Ramos (cell line): ENCODE data around the gene CTPS2.
"Not testable (repeated sequence)": the region's sequence is repeated elsewhere in the genome, so short reads cannot be mapped to it uniquely, and the experiment has no call there.

Experiments
- in situ Hi-C: fragments of 300-500 bp; cut with MboI; formaldehyde crosslinking; loops from one replicate; pipeline ENCODE4 v1.14.3; 2022; ENCODE audit warnings: low sequenced_read_pairs; ENCODE audit not compliant: unreplicated experiment

CTPS2 gene

GRCh38 chrX:16612257-16612897, 100.1 kb downstream of the CTPS2 start:
- in situ Hi-C loops: no loop called here

DNA sequence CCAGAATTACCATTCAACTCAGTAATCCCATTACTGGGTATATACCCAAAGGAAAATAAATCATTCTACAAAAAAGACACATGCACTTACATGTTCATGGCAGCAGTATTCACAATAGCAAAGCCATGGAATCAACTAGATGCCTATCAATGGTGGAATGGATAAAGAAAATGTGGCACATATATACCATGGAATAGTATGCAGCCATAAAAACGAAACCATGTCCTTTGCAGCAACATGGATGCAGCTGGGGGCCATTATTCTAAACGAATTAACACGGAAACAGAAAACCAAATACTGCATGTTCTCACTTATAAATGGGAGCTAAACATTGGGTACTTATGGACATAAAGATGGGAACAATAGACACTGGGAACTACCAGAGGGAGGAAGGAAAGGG, 101.8 kb downstream of the CTPS2 start:
- in situ Hi-C loops: not testable (repeated sequence)

GRCh38 chrX:16610121-16610621, 102.3 kb downstream of the CTPS2 start:
- in situ Hi-C loops: no loop called here

- in situ Hi-C loops: no loop called here
Observed at GRCh38 chrX:16606142-16606720, 106.2 kb downstream of the CTPS2 start.

DNA sequence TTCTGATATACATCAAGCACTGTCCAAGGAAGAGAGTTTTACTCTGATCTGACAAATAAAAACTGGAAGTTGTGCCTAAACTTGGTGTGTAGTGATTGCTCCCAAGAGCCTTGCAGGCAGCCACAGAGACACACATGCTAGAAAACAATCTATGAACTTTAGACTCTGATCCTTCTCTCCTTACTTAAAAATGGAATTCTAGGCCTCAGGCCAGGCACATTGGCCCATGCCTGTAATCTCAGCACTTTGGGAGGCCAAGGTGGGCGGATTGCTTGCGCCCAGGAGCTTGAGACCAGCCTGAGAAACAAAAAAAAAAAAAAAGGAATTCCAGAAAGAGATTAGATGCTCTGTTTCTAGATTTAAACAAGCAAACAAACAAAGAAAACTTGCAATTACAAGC, 108.1 kb downstream of the CTPS2 start:
- in situ Hi-C loops: no loop called here

DNA sequence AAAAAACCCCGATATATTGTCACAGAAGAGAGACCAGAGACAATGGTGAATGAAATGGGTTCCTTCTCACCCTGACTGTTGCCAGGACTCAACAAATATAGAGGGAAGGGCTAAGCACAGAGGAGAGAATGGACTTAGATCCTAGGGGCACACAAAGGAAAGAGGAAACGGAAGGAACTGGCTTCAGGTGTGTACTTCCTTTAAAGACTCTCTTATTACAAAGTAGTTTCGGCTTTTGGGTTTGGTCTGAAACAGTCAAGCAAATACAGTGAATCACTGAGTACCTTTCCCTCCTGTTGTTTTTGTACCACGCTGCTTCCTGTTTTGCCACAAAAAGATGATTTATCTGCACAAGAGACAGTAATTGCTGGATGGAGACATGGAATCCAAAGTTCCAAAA, 108.6 kb downstream of the CTPS2 start:
- in situ Hi-C loops: no loop called here

GRCh38 chrX:16603235-16603634, 109.2 kb downstream of the CTPS2 start:
- in situ Hi-C loops: not testable (repeated sequence)

DNA sequence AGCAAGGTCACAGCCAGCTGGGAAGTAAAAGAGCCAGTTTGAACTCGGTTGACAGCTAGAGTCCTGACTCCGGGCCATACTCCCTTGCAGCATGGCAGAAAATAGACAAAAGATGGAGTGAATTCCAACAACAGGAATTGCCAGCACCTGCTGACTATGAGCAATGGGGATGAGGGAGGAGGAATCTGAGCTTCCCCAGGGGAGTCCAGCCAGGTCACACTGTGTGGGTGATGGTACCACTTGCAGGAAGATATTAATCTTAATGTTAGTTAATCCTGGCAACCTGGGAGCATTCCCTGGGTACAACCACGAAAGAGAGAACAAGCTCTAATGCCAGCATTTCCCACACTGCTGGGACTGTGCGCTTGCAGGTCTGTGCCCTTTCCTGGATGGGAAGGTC, 110.6 kb downstream of the CTPS2 start:
- in situ Hi-C loops: no loop called here

GRCh38 chrX:16594490-16594889, 118.0 kb downstream of the CTPS2 start:
- in situ Hi-C loops: no loop called here

DNA sequence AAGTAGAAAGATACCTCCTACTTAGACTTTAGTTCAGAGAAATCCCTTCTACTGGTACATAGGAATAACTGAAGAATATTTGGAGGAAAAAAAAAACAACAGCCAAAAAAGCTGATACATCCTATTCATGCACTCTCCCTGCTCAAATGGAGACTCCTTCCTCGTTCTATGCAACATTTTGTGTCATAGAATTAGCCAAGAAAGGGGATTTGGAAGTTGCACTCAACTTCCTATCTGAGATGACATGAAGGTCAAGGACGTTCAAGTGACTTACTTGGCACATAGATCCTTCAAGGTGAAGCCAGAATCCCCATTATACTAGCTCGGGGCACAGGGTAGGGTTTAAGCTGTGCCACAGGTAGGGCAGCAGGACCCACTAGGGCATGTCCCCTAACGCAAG, 118.7 kb downstream of the CTPS2 start:
- in situ Hi-C loops: no loop called here

- in situ Hi-C loops: no loop called here
Observed at GRCh38 chrX:16592194-16592770, 120.2 kb downstream of the CTPS2 start.

DNA sequence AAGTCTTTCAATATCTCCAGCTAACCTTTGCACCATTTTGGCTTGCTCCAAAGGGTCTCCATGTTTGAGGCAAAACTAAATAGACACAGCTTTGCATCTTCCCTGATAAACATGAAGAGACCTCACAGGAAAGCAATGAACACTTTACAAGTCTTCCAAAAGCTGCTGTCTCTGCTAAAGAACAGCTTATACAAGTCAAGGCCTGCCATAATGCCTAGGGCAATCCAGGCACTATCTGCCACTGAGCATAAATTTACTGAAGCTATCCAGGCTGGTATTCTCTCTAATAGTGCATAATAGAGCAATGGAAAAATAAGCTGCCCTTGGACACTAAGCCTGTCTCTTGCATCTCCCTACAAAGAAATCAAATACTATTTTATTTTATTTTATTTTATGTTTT, 122.6 kb downstream of the CTPS2 start:
- in situ Hi-C loops: no loop called here

DNA sequence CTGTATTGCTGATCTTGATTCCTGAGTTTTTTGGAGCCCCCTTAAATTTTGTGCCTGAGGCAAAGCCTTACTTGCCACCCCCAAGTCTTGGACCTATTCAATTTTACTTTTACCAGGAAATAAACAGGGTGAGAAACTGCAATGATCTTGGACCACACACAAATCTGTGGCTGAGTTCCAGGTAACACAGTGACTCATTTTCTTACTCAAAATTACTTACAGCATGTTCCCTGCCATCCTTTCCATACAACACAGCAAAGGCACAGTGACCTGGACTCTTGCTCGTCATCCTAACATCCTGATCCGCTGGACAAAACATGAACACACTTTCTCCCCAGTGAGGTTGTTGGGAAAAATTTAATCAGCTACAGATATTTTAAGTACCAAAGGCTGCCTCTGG, 123.3 kb downstream of the CTPS2 start:
- in situ Hi-C loops: no loop called here

DNA sequence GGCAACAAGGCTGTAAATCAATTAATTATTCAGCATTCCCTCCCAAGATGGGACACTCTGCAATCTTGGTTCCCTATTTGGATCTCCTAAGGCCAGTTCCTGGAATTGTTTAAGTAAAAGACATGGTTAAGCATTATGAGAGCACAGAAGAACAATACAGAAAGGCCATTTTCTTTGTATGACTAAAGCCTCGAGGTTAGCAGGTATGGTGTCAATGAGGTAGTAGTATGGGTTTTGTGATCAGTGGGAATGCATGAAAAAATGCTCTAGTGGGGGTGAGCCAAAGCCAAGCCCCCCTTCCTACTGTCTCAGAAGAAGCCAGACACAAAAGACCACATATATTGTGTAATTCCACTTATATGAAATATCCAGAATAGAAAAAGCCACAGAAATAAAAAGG, 124.2 kb downstream of the CTPS2 start:
- in situ Hi-C loops: no loop called here

DNA sequence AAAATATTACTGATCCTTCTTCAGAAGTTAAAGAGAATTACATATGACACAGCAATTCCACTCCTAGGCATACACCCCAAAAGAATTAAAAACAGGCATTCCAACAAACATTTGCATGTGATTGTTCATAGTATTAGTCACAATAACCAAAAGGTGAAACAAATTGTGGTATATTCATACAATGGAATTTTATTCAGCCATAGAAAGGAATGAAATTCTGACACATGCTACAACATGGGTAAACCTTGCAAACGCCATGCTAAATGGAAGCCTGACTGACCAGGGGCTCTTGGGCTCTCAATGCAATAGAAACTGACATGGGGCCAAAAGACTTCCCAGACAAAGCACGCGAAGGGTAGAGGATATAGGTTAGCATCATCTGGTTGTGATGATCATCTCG, 124.6 kb downstream of the CTPS2 start:
- in situ Hi-C loops: no loop called here

DNA sequence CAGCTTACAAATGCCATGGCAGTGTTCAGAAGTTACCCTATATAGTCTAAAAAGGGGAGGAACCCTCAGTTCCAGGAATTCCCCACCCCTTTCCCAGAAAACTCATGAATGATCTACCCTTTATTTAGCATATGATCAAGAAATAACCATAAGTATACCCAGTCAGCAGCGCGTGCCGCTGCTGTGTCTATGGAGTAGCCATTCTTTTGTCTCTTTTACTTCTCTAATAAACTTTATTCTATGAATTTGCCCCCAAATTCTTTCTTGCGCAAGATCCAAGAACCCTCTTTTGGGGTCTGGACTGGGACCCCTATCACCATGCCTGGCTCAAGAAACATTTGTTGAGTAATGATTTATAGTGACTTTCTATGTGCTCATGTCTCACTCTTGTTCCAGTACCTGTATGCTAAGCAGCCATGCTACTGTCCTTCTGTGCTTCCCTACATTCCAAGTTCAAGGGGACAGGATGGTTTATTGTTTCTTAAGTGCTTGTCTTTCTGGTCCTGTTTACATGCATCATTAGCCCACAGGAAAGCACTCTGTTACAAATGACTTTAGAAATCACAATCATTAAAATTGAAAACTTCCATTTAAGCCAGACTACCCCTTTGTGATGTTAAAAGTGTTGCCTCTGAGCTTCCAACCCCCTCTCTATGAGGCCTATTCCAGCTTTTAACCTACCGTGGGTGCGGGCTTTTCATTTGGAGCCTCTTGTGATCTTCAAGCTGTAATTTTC, 125.9 kb downstream of the CTPS2 start:
- in situ Hi-C loops: no loop called here

- in situ Hi-C loops: no loop called here
Observed at GRCh38 chrX:16585486-16586376, 126.7 kb downstream of the CTPS2 start.

DNA sequence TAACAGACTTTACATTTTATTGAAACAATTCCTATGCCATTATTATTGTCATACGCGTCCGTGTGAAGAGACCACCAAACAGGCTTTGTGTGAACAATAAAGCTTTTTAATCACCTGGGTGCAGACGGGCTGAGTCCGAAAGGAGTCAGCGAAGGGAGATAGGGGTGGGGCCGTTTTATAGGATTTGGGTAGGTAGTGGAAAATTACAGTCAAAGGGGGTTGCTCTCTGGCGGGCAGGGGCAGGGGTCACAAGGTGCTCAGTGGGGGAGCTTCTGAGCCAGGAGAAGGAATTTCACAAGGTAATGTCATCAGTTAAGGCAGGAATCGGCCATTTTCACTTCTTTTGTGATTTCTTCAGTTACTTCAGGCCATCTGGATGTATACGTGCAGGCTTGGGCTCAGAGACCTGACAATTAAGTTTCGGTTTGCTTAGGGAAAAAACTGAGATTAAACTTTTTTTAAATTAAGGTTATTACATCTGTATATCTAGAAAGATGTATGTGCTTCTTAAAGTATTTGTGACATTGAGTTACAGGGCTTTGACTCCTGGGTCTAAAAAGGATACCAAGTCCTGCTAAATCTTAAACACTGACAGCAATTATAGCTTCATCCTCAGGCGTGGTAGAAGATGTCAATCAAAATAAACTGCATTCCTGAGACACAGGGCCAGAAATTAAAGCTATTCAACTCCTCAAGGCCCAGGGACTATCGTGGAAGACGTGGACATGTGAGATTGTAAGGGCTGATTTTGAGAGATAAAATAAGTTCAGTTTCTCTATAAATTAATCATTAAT, 132.3 kb downstream of the CTPS2 start:
- in situ Hi-C loops: not testable (repeated sequence)

DNA sequence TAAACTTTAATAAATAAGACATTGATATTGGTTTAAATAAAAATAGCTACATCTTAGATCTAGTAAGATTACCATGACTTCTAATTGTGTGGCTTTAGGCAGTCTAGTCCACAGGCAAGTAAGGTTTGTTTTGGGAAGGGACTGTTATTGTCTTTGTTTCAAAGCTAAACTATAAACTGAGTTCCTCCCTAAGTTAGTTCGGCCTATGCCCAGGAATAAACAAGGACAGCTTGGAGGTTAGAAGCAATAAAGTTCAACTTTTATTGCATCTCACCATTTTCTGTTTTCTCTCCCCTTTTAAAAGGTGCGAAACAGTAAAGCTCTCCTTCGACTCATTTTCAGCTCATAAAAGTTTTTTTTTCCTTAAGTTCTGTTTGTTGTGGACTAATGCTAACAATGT, 133.0 kb downstream of the CTPS2 start:
- in situ Hi-C loops: no loop called here
